Measurements from ENCODE around the gene SCN2B. TPM values are rescaled to one million over a fixed set of nuclear protein-coding genes. Genes with fewer than 3 reads are reported as not detected.
A peak's percentile ranks its signal among the peaks of the same experiment; 100 is the strongest.
"Not testable (repeated sequence)": the region's sequence is repeated elsewhere in the genome, so short reads cannot be mapped to it uniquely, and the experiment has no call there.

Gene SCN2B
- total and polyA plus RNA-seq, 9 donors: 2.1 to 5.4 (median 4.2) TPM

- WGBS (ENCODE audit: insufficient coverage): 3% methylated on average over 6 of the region's 9 CpGs
- Histone ChIP-seq H3K4me1 (ENCODE audit: control insufficient read depth, insufficient read depth, low read length) (peaks cover 17% of the 10 kb centered on the region), H3K27me3 (ENCODE audit: control insufficient read depth, insufficient read depth, low read length) (peaks cover 3% of the 10 kb centered on the region), H3K9me3 (replicated peaks; ENCODE audit: control insufficient read depth, low read depth, low read length) (no peaks in the 10 kb centered on the region), H3K4me3 (ENCODE audit: low read length) (no peak overlapping the region), H3K27ac (ENCODE audit: low read length) (no peak overlapping the region), H3K36me3 (ENCODE audit: control insufficient read depth, insufficient read depth, low read length) (no peaks in the 10 kb centered on the region)
- peak; percentile 80 for DNase-seq
Measured at GRCh38 chr11:118198370-118198769, 21.9 kb upstream of the SCN2B start.

- Histone ChIP-seq H3K36me3 (ENCODE audit: control insufficient read depth, insufficient read depth, low read length) (no peaks in the 10 kb centered on the region), H3K27ac (ENCODE audit: low read length) (peak overlapping the region; percentile 74), H3K27me3 (ENCODE audit: control insufficient read depth, insufficient read depth, low read length) (peaks cover 3% of the 10 kb centered on the region), H3K9me3 (replicated peaks; ENCODE audit: control insufficient read depth, low read depth, low read length) (no peaks in the 10 kb centered on the region), H3K4me3 (ENCODE audit: low read length) (no peak overlapping the region), H3K4me1 (ENCODE audit: control insufficient read depth, insufficient read depth, low read length) (peaks cover 17% of the 10 kb centered on the region)
- 11% methylated on average over 3 of the region's 10 CpGs for WGBS (ENCODE audit: insufficient coverage)
- DNase-seq: peak; percentile 83
Measured at GRCh38 chr11:118194835-118195627, 18.6 kb upstream of the SCN2B start.

GRCh38 chr11:118193910-118194566 lies 17.6 kb upstream of the SCN2B start:
- Histone ChIP-seq H3K27me3 (ENCODE audit: control insufficient read depth, insufficient read depth, low read length) (peaks cover 3% of the 10 kb centered on the region), H3K4me3 (ENCODE audit: low read length) (no peak overlapping the region), H3K27ac (ENCODE audit: low read length) (peak overlapping the region; percentile 48), H3K9me3 (replicated peaks; ENCODE audit: control insufficient read depth, low read depth, low read length) (no peaks in the 10 kb centered on the region), H3K36me3 (ENCODE audit: control insufficient read depth, insufficient read depth, low read length) (no peaks in the 10 kb centered on the region), H3K4me1 (ENCODE audit: control insufficient read depth, insufficient read depth, low read length) (peaks cover 17% of the 10 kb centered on the region)
- WGBS (ENCODE audit: insufficient coverage): 60% methylated on average over 2 of the region's 6 CpGs
- no peak for DNase-seq

GRCh38 chr11:118192817-118193216 lies 16.4 kb upstream of the SCN2B start:
- H3K4me1 ChIP-seq (ENCODE audit: control insufficient read depth, insufficient read depth, low read length): peaks cover 17% of the 10 kb centered on the region
- H3K36me3 ChIP-seq (ENCODE audit: control insufficient read depth, insufficient read depth, low read length); H3K4me3 ChIP-seq (ENCODE audit: low read length); H3K27ac ChIP-seq (ENCODE audit: low read length); H3K9me3 ChIP-seq (replicated peaks; ENCODE audit: control insufficient read depth, low read depth, low read length); DNase-seq; H3K27me3 ChIP-seq (ENCODE audit: control insufficient read depth, insufficient read depth, low read length): not testable (repeated sequence)
- 90% methylated on average over 2 of the region's 5 CpGs for WGBS (ENCODE audit: insufficient coverage)

DNA sequence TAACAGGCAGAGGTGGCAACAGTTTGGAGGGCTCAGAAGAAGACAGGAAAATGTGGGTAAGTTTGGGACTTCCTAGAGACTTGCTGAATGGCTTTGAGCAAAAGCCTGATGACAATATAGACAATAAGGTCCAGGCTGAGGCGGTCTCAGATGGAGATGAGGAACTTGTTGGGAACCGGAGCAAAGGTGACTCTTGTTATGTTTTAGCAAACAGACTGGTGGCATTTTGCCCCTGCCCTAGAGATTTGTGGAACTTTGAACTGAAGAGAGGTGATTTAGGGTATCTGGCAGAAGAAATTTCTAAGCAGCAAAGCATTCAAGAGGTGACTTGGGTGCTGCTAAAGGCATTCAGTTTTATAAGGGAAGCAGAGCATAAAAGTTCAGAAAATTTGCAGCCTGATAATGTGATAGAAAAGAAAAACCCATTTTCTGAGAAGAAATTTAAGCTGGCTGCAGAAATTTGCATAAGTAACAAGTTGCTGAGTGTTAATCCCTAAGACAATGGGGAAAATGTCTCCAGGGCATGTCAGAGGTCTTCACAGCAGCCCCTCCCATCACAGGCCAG lies 14.6 kb upstream of the SCN2B start:
- not testable (repeated sequence) for DNase-seq; H3K9me3 ChIP-seq (replicated peaks; ENCODE audit: control insufficient read depth, low read depth, low read length); H3K27ac ChIP-seq (ENCODE audit: low read length); H3K4me3 ChIP-seq (ENCODE audit: low read length); H3K36me3 ChIP-seq (ENCODE audit: control insufficient read depth, insufficient read depth, low read length); H3K27me3 ChIP-seq (ENCODE audit: control insufficient read depth, insufficient read depth, low read length)
- H3K4me1 ChIP-seq (ENCODE audit: control insufficient read depth, insufficient read depth, low read length): peaks cover 17% of the 10 kb centered on the region
- WGBS (ENCODE audit: insufficient coverage): 92% methylated on average over 2 of the region's 2 CpGs

DNA sequence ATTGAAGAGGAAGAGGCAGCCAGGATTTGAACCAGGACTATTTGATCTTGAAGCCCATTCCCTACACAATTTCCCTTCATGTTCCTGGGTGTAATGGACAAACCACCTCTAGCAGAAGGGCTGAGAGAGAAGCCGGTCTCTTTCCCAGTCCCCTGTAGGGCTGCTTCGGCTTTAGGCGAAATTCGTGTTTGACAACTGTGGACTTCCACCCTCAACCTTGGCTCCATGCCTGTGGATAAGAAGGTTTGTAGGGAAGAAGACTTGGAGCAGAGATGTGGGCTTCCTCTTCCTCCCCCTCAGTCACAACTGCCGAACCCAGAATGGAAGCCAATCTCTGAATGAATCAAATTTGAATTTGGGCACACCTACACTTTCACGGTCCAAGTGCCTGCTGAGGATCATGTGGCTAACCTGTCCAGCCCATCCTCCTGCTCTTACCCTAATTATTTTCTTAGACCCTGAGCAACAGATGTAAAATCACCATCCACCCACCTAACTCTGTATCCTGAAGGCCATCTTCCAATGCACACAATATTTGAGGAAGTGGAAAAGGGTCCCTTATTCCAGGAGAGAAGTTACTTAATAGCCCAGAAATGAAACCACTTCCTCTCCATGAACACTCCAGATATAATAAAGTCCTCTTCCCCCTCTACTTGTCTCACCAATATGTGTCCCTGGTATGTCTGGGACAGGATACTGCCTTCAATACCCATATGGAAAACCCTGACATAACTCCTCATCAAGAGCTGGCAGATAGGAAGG lies 10.1 kb upstream of the SCN2B start:
- Histone ChIP-seq H3K4me3 (ENCODE audit: low read length) (no peak overlapping the region), H3K27ac (ENCODE audit: low read length) (no peak overlapping the region), H3K9me3 (replicated peaks; ENCODE audit: control insufficient read depth, low read depth, low read length) (no peaks in the 10 kb centered on the region), H3K36me3 (ENCODE audit: control insufficient read depth, insufficient read depth, low read length) (no peaks in the 10 kb centered on the region), H3K4me1 (ENCODE audit: control insufficient read depth, insufficient read depth, low read length) (no peaks in the 10 kb centered on the region), H3K27me3 (ENCODE audit: control insufficient read depth, insufficient read depth, low read length) (peaks cover 8% of the 10 kb centered on the region)
- 44% methylated on average over 2 of the region's 6 CpGs for WGBS (ENCODE audit: insufficient coverage)
- no peak for DNase-seq

- H3K9me3 ChIP-seq (replicated peaks; ENCODE audit: control insufficient read depth, low read depth, low read length): no peaks in the 10 kb centered on the region
- peak; percentile 21 for DNase-seq
- 89% methylated on average over 4 of the region's 12 CpGs for whole genome bisulfite sequencing (ENCODE audit: insufficient coverage)
- no peak overlapping the region for H3K27ac ChIP-seq (ENCODE audit: low read length)
- peaks cover 9% of the 10 kb centered on the region for H3K4me1 ChIP-seq (ENCODE audit: control insufficient read depth, insufficient read depth, low read length)
- H3K4me3 ChIP-seq (ENCODE audit: low read length): no peak overlapping the region
- no peaks in the 10 kb centered on the region for H3K36me3 ChIP-seq (ENCODE audit: control insufficient read depth, insufficient read depth, low read length)
- peaks cover 8% of the 10 kb centered on the region for H3K27me3 ChIP-seq (ENCODE audit: control insufficient read depth, insufficient read depth, low read length)
Measured at GRCh38 chr11:118184784-118185579, 8.5 kb upstream of the SCN2B start.

DNA sequence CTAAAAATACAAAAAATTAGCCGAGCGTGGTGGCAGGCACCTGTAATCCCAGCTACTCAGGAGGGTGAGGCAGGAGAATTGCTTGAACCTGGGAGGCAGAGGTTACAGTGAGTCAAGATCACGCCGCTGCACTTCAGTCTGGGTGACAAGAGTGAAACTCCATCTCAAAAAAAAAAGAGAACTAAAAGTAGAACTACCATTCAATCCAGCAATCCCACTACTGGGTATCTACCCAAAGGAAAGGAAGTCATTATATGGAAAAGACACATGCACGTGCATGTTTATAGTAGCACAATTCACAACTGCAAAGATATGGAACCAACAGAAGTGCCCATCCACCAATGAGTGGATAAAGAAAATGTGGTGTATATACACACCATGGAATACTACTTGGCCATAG lies 7.3 kb upstream of the SCN2B start:
- not testable (repeated sequence) for H3K36me3 ChIP-seq (ENCODE audit: control insufficient read depth, insufficient read depth, low read length)
- no CpG with 5 or more reads among the region's 5 CpGs for WGBS (ENCODE audit: insufficient coverage)

GRCh38 chr11:118180300-118180703 lies 3.9 kb upstream of the SCN2B start:
- H3K4me3 ChIP-seq (ENCODE audit: low read length): no peak overlapping the region
- H3K4me1 ChIP-seq (ENCODE audit: control insufficient read depth, insufficient read depth, low read length): peaks cover 21% of the 10 kb centered on the region
- WGBS (ENCODE audit: insufficient coverage): 9% methylated on average over 9 of the region's 11 CpGs
- no peaks in the 10 kb centered on the region for H3K36me3 ChIP-seq (ENCODE audit: control insufficient read depth, insufficient read depth, low read length)
- H3K9me3 ChIP-seq (replicated peaks; ENCODE audit: control insufficient read depth, low read depth, low read length): no peaks in the 10 kb centered on the region
- no peaks in the 10 kb centered on the region for H3K27me3 ChIP-seq (ENCODE audit: control insufficient read depth, insufficient read depth, low read length)
- DNase-seq: peak; percentile 95
- peak overlapping the region; percentile 29 for H3K27ac ChIP-seq (ENCODE audit: low read length)

More for the DNA sequence above, 7.3 kb upstream of the SCN2B start:
- not testable (repeated sequence) for H3K9me3 ChIP-seq (replicated peaks; ENCODE audit: control insufficient read depth, low read depth, low read length); H3K27me3 ChIP-seq (ENCODE audit: control insufficient read depth, insufficient read depth, low read length); H3K4me3 ChIP-seq (ENCODE audit: low read length); DNase-seq; H3K27ac ChIP-seq (ENCODE audit: low read length)
- peaks cover 12% of the 10 kb centered on the region for H3K4me1 ChIP-seq (ENCODE audit: control insufficient read depth, insufficient read depth, low read length)

Data from muscle of leg (tissue), 11 donors.